GM21360 (cell line): ENCODE measurements around the gene GNPTAB.
A peak's percentile ranks its signal among the peaks of the same experiment; 100 is the strongest.

Experiments used
- ATAC-seq: cut with Tn5 transposase; IDR thresholded peaks from one replicate; pipeline ENCODE4 v1.9.1; 2021; ENCODE audit warnings: mild to moderate bottlenecking, moderate library complexity; ENCODE audit not compliant: unreplicated experiment

Gene GNPTAB

GRCh38 chr12:101697930-101698799 lies 132.6 kb downstream of the GNPTAB start:
- ATAC-seq = peak; percentile 28

DNA sequence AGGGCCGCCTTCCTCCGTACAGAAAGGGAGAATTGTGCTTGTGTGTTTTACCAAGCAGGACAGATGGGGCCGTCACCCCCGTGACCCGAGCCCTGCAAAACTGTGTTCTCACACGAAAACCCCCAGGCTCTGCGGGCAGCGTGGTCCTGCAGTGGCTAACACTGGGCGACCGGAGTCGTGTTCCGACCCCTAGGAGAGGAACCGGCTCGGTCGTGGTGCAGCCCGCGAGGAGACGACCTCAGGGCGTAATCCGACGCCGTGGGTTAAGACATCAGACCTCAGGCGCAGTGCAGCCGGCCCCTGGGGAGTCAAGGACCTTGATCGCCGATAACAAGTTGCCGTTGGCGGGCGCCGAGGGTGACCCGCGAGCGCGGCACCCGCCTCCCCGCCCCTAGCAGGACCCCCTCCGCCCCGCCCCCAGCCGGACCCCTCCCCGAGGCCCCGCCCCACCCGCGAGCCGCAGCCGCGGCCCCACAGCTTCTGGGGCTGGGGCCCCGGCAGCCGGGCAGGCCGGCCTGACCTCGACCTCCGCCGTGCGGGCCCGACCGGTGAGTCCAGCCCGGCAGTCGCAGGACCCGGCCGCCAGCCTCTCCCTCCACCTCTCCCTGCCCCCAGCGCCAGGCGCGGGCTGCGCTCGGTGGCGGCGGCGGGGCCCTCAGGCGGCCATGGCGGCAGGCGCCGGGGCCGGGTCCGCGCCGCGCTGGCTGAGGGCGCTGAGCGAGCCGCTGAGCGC lies 133.4 kb downstream of the GNPTAB start, which contains the start of gene CHPT1:
Gene CHPT1 (plus strand): TSS at position 444 of the 733 bp plus-strand sequence. CDS start 222 bp downstream, at position 666.
- ATAC-seq = peak; percentile 53

DNA sequence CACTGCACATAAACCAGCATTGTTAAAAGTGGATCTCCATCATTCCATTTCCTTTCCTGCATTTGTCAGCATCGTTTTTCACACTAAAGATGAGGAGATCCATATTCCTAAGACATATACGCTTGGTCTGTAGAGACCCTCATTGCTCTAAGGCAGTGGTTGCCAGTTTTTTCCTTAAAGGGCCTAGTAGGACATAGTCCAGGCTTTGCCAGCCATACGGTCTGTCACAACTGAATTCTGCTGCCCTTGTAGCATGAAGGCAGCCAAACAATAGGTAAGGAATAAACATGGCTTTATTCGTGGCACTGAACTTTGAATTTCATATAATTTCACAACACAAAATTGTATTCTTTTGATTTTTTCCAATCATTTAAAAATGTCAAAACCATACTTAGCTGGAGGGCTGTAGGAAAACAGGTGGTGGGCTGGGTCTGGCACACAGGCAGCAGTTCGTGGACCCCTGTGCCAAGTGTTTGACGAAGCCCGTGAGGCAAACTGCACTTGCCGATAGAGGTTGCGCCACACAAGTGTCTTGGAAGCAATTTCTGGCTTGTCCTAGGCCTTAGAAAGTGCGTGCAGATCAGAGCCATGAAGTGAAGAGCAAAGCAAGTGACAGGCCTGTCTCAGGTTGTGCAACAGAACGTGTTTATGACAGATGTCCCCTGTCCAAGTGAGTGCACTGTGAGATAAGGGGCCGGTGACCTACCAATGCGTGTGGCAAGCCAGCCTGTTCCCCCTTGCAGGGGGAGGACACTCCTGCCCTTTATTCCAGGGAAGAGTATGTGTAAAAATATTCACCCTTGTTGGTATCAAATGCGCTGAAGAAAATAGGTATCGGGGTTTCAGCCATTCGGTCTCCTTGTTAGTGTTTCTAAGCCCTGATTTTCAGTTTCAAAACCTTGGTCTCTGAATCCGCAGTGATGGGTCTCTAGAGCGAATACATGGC lies 134.2 kb downstream of the GNPTAB start:
- ATAC-seq = peak; percentile 34

- no peak for ATAC-seq
These were observed 135.1 kb downstream of the GNPTAB start for GRCh38 chr12:101695706-101696105.
